SK-N-MC (cell line): ENCODE measurements around the gene TPPP3.

Source experiments
- EZH2 ChIP-seq: fragments of 200-600 bp; sonication (generic); IDR thresholded peaks from one replicate; pipeline ENCODE4 v1.6.1; 2017; ENCODE audit warnings: antibody characterized with exemption
- POLR2AphosphoS5 ChIP-seq: IDR thresholded peaks from 2 replicates; pipeline ENCODE4 v1.6.1; 2012; ENCODE audit warnings: mild to moderate bottlenecking, low read depth, low read length, borderline replicate concordance

GRCh38 chr16:67403976-67404555 is 10.8 kb upstream of the TPPP3 start:
- TF ChIP-seq EZH2 (no peak), POLR2AphosphoS5 (no peak)
